Neutrophil (primary cell): ENCODE measurements around the gene TNFAIP8.
"Not testable (repeated sequence)": the region's sequence is repeated elsewhere in the genome, so short reads cannot be mapped to it uniquely, and the experiment has no call there.

Experiments
- H3K27ac ChIP-seq: fragments of 200-600 bp; sonication (generic); 2 replicates; pipeline ENCODE4 v1.5.1; 2016; ENCODE audit warnings: mild to moderate bottlenecking, moderate library complexity
- H3K27me3 ChIP-seq: fragments of 200-600 bp; sonication (generic); 2 replicates; pipeline ENCODE4 v1.6.0; 2016; ENCODE audit warnings: mild to moderate bottlenecking
- H3K36me3 ChIP-seq: fragments of 200-600 bp; sonication (generic); 2 replicates; pipeline ENCODE4 v1.5.1; 2017
- H3K4me1 ChIP-seq, 2 experiments: fragments of 200-600 bp in 1 of 2; sonication (generic) in 1 of 2; 1 replicate in 1 of 2; 2 replicates in 1 of 2; pipeline versions ENCODE4 v1.5.1 to v1.6.1; 2013 to 2016; ENCODE audit warnings: low read depth in 1 of 2, low read length in 1 of 2, mild to moderate bottlenecking in 1 of 2, moderate library complexity in 1 of 2; ENCODE audit not compliant: control insufficient read depth in 1 of 2, insufficient read depth in 1 of 2
- H3K4me3 ChIP-seq, 2 experiments: fragments of 200-600 bp in 1 of 2; sonication (generic) in 1 of 2; 1 replicate in 1 of 2; 2 replicates in 1 of 2; pipeline ENCODE4 v1.5.1; 2013 to 2016; ENCODE audit warnings: low read depth in 1 of 2, low read length in 1 of 2, mild to moderate bottlenecking in 1 of 2, moderate library complexity in 1 of 2
- H3K9me3 ChIP-seq: fragments of 200-600 bp; sonication (generic); 2 replicates; pipeline ENCODE4 v1.5.1; 2016
- CTCF ChIP-seq: fragments of 200-600 bp; sonication (generic); IDR thresholded peaks from 2 replicates; pipeline ENCODE4 v1.5.1; 2016; ENCODE audit warnings: antibody characterized with exemption

Gene TNFAIP8

GRCh38 chr5:119410448-119411159 is 54.8 kb downstream of the TNFAIP8 start:
- no peak for TF ChIP-seq CTCF
- no peak overlapping the region for H3K27ac ChIP-seq

GRCh38 chr5:119411361-119412278 is 55.8 kb downstream of the TNFAIP8 start:
- Histone ChIP-seq H3K27me3 (no peaks in the 10 kb centered on the region), H3K9me3 (no peaks in the 10 kb centered on the region), H3K27ac (no peak overlapping the region), H3K4me3 (peak overlapping the region; percentile 62), H3K36me3 (no peaks in the 10 kb centered on the region), H3K4me1 (peaks cover 14 to 23% of the 10 kb centered on the region in 2 experiments)
- TF ChIP-seq CTCF = peak; percentile 94

More at GRCh38 chr5:119410448-119411159, 54.8 kb downstream of the TNFAIP8 start:
- Histone ChIP-seq H3K9me3 (no peaks in the 10 kb centered on the region), H3K4me3 (no peak overlapping the region), H3K27me3 (no peaks in the 10 kb centered on the region), H3K36me3 (no peaks in the 10 kb centered on the region), H3K4me1 (peaks cover 14 to 23% of the 10 kb centered on the region in 2 experiments)

- Histone ChIP-seq H3K4me1 (peaks cover 14 to 23% of the 10 kb centered on the region in 2 experiments), H3K4me3 (peak overlapping the region; percentile 62), H3K9me3 (no peaks in the 10 kb centered on the region), H3K27me3 (no peaks in the 10 kb centered on the region), H3K27ac (no peak overlapping the region), H3K36me3 (no peaks in the 10 kb centered on the region)
- TF ChIP-seq CTCF = no peak
These were observed 56.7 kb downstream of the TNFAIP8 start for GRCh38 chr5:119412279-119413227.

- H3K4me3 ChIP-seq = peak overlapping the region in 1 of 2 experiments; percentile 22
- peak overlapping the region; percentile 81 for H3K27ac ChIP-seq
- H3K4me1 ChIP-seq = peaks cover 14 to 30% of the 10 kb centered on the region in 2 experiments
- not testable (repeated sequence) for H3K36me3 ChIP-seq, H3K27me3 ChIP-seq, H3K9me3 ChIP-seq
These were observed 58.4 kb downstream of the TNFAIP8 start for GRCh38 chr5:119414124-119414734.

GRCh38 chr5:119417891-119418605 is 62.2 kb downstream of the TNFAIP8 start:
- no peak for TF ChIP-seq CTCF
- Histone ChIP-seq H3K27ac (no peak overlapping the region), H3K4me3 (no peak overlapping the region), H3K27me3 (no peaks in the 10 kb centered on the region), H3K4me1 (peaks cover 8 to 17% of the 10 kb centered on the region in 2 experiments), H3K36me3 (no peaks in the 10 kb centered on the region), H3K9me3 (no peaks in the 10 kb centered on the region)
